ENCODE results near the gene SLC22A31.

- TF ChIP-seq FOXP2 (optimal IDR thresholded peaks at IDR 0.05; ENCODE audit: control extremely low read depth, extremely low read length, insufficient read depth) (no peak), EZH2 (IDR thresholded peaks at IDR 0.05) (no peak), POLR2AphosphoS5 (IDR thresholded peaks at IDR 0.05; ENCODE audit: borderline replicate concordance, low read depth, low read length) (no peak)
Observed at GRCh38 chr16:89183463-89183862, 16.9 kb downstream of the SLC22A31 start.

Measured in SK-N-MC (cell line).